PC-9 (cell line): Measurements from ENCODE around the gene SCAP. TPM values are rescaled to one million over a fixed set of nuclear protein-coding genes. Genes with fewer than 3 reads are reported as not detected.

Experiments
- BruUV-seq: library from RNA; stranded (reverse); fragments of 400-500 nt; replicated peaks from 2 replicates; lab custom pipeline; 2021; lab: Mats Ljungman, UMichigan
- CTCF ChIA-PET: fragments of 300-600 bp; sonication (Branson Sonifier 250); formaldehyde crosslinking; loops from one replicate; lab custom pipeline; 2022; ENCODE audit warnings: antibody characterized with exemption; lab: Charles Lee
- POLR2A ChIA-PET: fragments of 300-600 bp; sonication (Branson Sonifier 250); formaldehyde crosslinking; loops from one replicate; lab custom pipeline; 2022; ENCODE audit warnings: antibody characterized with exemption; ENCODE audit not compliant: unreplicated experiment; lab: Charles Lee
- DNase-seq, 2 experiments: peaks; one replicate each; pipeline versions ENCODE4 v3.0.0 to v3.0.0-alpha.2; 2015 to 2022; ENCODE audit warnings: mixed read lengths in 1 of 2
- H2AFZ ChIP-seq: fragments of 200-600 bp; sonication (generic); 2 replicates; pipeline ENCODE4 v1.8.1; 2017; ENCODE audit warnings: antibody characterized with exemption
- H3F3A ChIP-seq: fragments of 200-600 bp; sonication (generic); 2 replicates; pipeline ENCODE4 v1.8.1; 2017; ENCODE audit warnings: antibody characterized with exemption, mild to moderate bottlenecking, low read depth; ENCODE audit not compliant: insufficient read depth
- H3K27ac ChIP-seq: fragments of 200-600 bp; sonication (generic); 2 replicates; pipeline ENCODE4 v1.6.1; 2016; ENCODE audit warnings: mixed run types
- H3K27me3 ChIP-seq: fragments of 200-600 bp; sonication (generic); 2 replicates; pipeline ENCODE4 v1.6.1; 2016; ENCODE audit warnings: low read depth, mixed run types; ENCODE audit not compliant: insufficient read depth
- H3K36me3 ChIP-seq: fragments of 200-600 bp; sonication (generic); 2 replicates; pipeline ENCODE4 v1.6.1; 2016; ENCODE audit warnings: low read depth, mixed run types
- H3K4me1 ChIP-seq: fragments of 200-600 bp; sonication (generic); replicated peaks from 2 replicates; pipeline ENCODE4 v1.6.1; 2016; ENCODE audit warnings: mixed run types; ENCODE audit not compliant: insufficient read depth
- H3K4me2 ChIP-seq: fragments of 200-600 bp; sonication (generic); 2 replicates; pipeline ENCODE4 v1.6.1; 2017; ENCODE audit warnings: mixed run types
- H3K4me3 ChIP-seq: fragments of 200-600 bp; sonication (generic); 2 replicates; pipeline ENCODE4 v1.6.1; 2016; ENCODE audit warnings: mixed run types
- H3K79me2 ChIP-seq: fragments of 200-600 bp; sonication (generic); 2 replicates; pipeline ENCODE4 v1.6.1; 2017; ENCODE audit warnings: low read depth, mixed run types
- H3K9me2 ChIP-seq: fragments of 200-600 bp; sonication (generic); 2 replicates; pipeline ENCODE4 v1.8.1; 2017; ENCODE audit warnings: mild to moderate bottlenecking; ENCODE audit not compliant: insufficient read depth
- H3K9me3 ChIP-seq: fragments of 200-600 bp; sonication (generic); 2 replicates; pipeline ENCODE4 v1.8.1; 2016; ENCODE audit warnings: low read depth; ENCODE audit not compliant: insufficient read depth
- H4K20me1 ChIP-seq: fragments of 200-600 bp; sonication (generic); 2 replicates; pipeline ENCODE4 v1.8.1; 2017; ENCODE audit not compliant: insufficient read depth
- CTCF ChIP-seq: fragments of 200-600 bp; sonication (generic); conservative IDR thresholded peaks from 2 replicates; pipeline ENCODE4 v1.6.1; 2017; ENCODE audit warnings: mixed run types, antibody characterized with exemption, mild to moderate bottlenecking, moderate library complexity
- EZH2 ChIP-seq: fragments of 200-600 bp; sonication (generic); IDR thresholded peaks from 2 replicates; pipeline ENCODE4 v1.8.0; 2017; ENCODE audit warnings: antibody characterized with exemption, low read depth
- intact Hi-C: fragments of 100-400 bp; cut with micrococcal nuclease; formaldehyde crosslinking; loops from one replicate; pipeline ENCODE4 v1.10.0; 2022; ENCODE audit not compliant: unreplicated experiment
- total RNA-seq: library from RNA; stranded (reverse); gene quantifications from 2 replicates; pipeline ENCODE4 v1.2.3, GENCODE V29; 2021

Gene SCAP
- total RNA-seq, 1 experiment from 2014 or later: 71.5 TPM

- peaks cover 8% of the 10 kb centered on the region for H3F3A ChIP-seq
- no peaks in the 10 kb centered on the region for H3K79me2 ChIP-seq
- H3K9me2 ChIP-seq: no peaks in the 10 kb centered on the region
- no peak overlapping the region for H3K4me2 ChIP-seq
- H3K4me3 ChIP-seq: no peak overlapping the region
- intact Hi-C loops: loop anchor here (2.0 to 10.0 kb wide), 2 partner anchors 93 to 735 kb away; partner anchors contain the start of gene ELP6
- ChIA-PET POLR2A (no interaction called here), CTCF (no interaction called here)
- no peaks in the 10 kb centered on the region for H3K9me3 ChIP-seq
- DNase-seq: no peak
- TF ChIP-seq EZH2: no peak
- no peak for TF ChIP-seq CTCF
- H3K27me3 ChIP-seq: no peaks in the 10 kb centered on the region
- H4K20me1 ChIP-seq: peaks cover 3% of the 10 kb centered on the region; the same call in 1 of the 2 replicates
- no TSS peak for BruUV-seq
- no peaks in the 10 kb centered on the region for H3K4me1 ChIP-seq
- no peak overlapping the region for H3K27ac ChIP-seq
- H3K36me3 ChIP-seq: no peaks in the 10 kb centered on the region
- no peak overlapping the region for H2AFZ ChIP-seq
Measured at GRCh38 chr3:47419083-47420043, 56.4 kb downstream of the SCAP start.

DNA sequence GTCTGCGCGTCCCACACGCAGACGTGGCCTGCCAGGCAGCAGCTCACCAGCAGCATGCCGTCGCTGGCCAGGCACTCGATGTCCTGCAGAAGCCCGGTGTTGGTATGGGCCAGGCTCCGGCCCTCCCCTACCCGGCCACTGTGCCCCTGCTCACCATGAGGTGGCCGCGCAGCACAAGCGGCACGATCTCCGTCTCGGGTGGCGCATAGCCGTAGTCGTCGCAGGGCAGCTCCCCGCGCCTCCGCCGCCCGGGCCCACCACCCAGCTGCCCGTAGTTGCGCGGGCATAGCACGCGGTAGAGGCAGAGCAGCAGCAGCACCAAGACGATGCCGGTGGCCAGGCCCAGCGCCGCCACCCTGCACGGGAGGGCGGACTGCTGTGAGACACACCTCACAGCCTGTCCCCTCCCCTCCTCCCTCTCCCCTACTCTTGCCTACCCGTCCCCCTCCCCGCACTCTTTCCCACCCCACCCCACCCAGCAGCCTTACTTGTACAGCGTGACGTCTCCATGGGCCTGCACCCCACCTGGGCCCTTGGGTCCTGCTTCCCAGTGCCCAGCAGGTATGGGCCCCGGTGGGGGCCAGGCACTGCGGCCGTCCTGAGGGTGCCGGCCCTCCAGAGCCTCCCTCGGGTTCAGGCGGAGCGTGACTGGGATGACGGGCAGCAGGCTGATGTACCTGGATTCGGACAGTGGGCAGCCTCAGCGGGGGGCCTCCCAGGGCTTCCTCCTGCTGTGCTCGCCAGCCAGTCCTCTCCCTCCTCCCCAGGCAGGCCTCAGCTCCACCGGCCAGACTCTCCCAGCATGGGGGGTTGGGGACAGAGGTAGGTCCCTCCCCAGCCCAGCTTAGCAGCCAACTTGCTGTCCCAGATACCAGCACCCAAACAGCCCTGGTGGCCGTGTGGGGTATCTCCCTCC lies 57.3 kb downstream of the SCAP start:
- Histone ChIP-seq H3K27me3 (no peaks in the 10 kb centered on the region), H3K4me2 (no peak overlapping the region), H3K36me3 (no peaks in the 10 kb centered on the region), H2AFZ (no peak overlapping the region), H4K20me1 (peaks cover 3% of the 10 kb centered on the region; the same call in 1 of the 2 replicates), H3K27ac (no peak overlapping the region), H3K4me1 (no peaks in the 10 kb centered on the region), H3K4me3 (no peak overlapping the region), H3K79me2 (no peaks in the 10 kb centered on the region), H3F3A (peaks cover 8% of the 10 kb centered on the region), H3K9me2 (no peaks in the 10 kb centered on the region), H3K9me3 (no peaks in the 10 kb centered on the region)
- intact Hi-C loops: no loop called here
- BruUV-seq: no TSS peak
- ChIA-PET CTCF (no interaction called here), POLR2A (no interaction called here)
- TF ChIP-seq CTCF (no peak), EZH2 (no peak)
- no peak for DNase-seq

DNA sequence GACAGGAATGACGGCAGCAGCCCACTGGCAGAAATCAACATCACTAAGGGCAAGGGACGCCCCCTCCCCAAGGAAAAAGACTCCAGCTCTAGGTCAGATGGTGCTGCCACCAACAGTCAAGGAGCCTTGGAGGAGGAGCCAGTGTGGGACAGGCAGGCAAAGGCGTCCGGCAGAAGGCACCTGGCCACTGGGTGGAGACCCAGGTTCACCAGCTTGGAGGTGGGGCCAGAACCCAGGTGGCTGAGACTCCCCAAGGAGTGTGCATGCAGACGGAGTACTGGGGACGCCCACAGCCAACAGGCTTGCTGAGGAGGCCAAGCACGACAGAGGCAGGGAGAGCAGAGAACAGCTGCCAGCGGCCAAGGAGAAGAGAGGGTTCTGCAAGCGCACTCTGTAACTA lies 59.7 kb downstream of the SCAP start:
- no peak overlapping the region for H3K27ac ChIP-seq
- ChIA-PET CTCF (no interaction called here), POLR2A (no interaction called here)
- H3K9me3 ChIP-seq: no peaks in the 10 kb centered on the region
- no peaks in the 10 kb centered on the region for H3K27me3 ChIP-seq
- H3K4me3 ChIP-seq: no peak overlapping the region
- H3F3A ChIP-seq: peaks cover 4% of the 10 kb centered on the region; the same call in 1 of the 2 replicates
- intact Hi-C loops: no loop called here
- H3K9me2 ChIP-seq: no peaks in the 10 kb centered on the region
- H4K20me1 ChIP-seq: peaks cover 3% of the 10 kb centered on the region; the same call in 1 of the 2 replicates
- DNase-seq: no peak
- BruUV-seq: no TSS peak
- no peak for TF ChIP-seq CTCF
- no peak for TF ChIP-seq EZH2
- no peaks in the 10 kb centered on the region for H3K79me2 ChIP-seq
- no peaks in the 10 kb centered on the region for H3K36me3 ChIP-seq
- no peak overlapping the region for H2AFZ ChIP-seq
- no peak overlapping the region for H3K4me2 ChIP-seq
- no peaks in the 10 kb centered on the region for H3K4me1 ChIP-seq
